Transverse colon (tissue), 4 donors: ENCODE measurements around the gene HAX1.

ENCODE experiments used
- POLR2A ChIP-seq: fragments of 450-650 bp; IDR thresholded peaks from one replicate; pipeline ENCODE4 v1.6.1; 2016; ENCODE audit warnings: antibody characterized with exemption, mild to moderate bottlenecking, moderate library complexity
- POLR2AphosphoS5 ChIP-seq, 3 donors: sonication (generic); formaldehyde crosslinking; IDR thresholded peaks; one replicate each; pipeline ENCODE4 v1.6.1; 2016; ENCODE audit warnings: antibody characterized with exemption in 3 of 3
- TF ChIP-seq, protein P1 (sequence below), 5 experiments: fragments of 200-600 bp in 3 of 5; fragments of 450-650 bp in 2 of 5; sonication (generic) in 3 of 5; IDR thresholded peaks; 1 replicate in 2 of 5; 2 replicates in 3 of 5; pipeline ENCODE4 v1.5.1; 2016 to 2017; ENCODE audit warnings: antibody characterized with exemption in 5 of 5, inconsistent platforms in 3 of 5, mild to moderate bottlenecking in 2 of 5, moderate library complexity in 1 of 5

DNA sequence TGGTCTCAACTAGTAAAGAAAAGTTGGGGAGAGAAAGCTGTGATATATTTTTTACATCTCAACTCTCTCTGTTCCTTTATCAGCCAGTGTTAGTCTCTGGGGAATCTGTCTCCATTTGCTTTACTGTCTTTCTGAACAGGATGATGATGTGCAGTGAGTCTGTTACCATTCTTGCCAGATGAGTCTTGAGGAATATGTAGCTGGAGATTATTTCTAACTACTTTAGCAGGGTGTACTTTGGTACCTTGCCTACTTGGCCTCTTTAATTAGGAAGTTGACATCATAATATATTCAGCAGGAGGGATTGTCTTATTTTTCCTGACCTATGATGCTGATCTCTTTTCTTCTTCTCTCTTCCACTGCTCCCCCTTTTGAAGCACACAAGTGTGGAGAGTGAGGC, 15.7 kb upstream of the HAX1 start:
- TF ChIP-seq, protein P1, sequence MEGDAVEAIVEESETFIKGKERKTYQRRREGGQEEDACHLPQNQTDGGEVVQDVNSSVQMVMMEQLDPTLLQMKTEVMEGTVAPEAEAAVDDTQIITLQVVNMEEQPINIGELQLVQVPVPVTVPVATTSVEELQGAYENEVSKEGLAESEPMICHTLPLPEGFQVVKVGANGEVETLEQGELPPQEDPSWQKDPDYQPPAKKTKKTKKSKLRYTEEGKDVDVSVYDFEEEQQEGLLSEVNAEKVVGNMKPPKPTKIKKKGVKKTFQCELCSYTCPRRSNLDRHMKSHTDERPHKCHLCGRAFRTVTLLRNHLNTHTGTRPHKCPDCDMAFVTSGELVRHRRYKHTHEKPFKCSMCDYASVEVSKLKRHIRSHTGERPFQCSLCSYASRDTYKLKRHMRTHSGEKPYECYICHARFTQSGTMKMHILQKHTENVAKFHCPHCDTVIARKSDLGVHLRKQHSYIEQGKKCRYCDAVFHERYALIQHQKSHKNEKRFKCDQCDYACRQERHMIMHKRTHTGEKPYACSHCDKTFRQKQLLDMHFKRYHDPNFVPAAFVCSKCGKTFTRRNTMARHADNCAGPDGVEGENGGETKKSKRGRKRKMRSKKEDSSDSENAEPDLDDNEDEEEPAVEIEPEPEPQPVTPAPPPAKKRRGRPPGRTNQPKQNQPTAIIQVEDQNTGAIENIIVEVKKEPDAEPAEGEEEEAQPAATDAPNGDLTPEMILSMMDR (IDR thresholded peaks at IDR 0.05): no peak
- TF ChIP-seq POLR2A: no peak
- no peak for TF ChIP-seq POLR2AphosphoS5 (IDR thresholded peaks at IDR 0.05)
